Middle frontal gyrus (tissue), 1 donor: ENCODE measurements around the gene DDX11.
"Not testable (repeated sequence)": the region's sequence is repeated elsewhere in the genome, so short reads cannot be mapped to it uniquely, and the experiment has no call there.

Source experiments
- DNase-seq: peaks from one replicate; pipeline ENCODE4 v3.0.0-alpha.2; 2015; ENCODE audit warnings: low spot score; ENCODE audit errors: extremely low spot score

The DDX11 gene

DNA sequence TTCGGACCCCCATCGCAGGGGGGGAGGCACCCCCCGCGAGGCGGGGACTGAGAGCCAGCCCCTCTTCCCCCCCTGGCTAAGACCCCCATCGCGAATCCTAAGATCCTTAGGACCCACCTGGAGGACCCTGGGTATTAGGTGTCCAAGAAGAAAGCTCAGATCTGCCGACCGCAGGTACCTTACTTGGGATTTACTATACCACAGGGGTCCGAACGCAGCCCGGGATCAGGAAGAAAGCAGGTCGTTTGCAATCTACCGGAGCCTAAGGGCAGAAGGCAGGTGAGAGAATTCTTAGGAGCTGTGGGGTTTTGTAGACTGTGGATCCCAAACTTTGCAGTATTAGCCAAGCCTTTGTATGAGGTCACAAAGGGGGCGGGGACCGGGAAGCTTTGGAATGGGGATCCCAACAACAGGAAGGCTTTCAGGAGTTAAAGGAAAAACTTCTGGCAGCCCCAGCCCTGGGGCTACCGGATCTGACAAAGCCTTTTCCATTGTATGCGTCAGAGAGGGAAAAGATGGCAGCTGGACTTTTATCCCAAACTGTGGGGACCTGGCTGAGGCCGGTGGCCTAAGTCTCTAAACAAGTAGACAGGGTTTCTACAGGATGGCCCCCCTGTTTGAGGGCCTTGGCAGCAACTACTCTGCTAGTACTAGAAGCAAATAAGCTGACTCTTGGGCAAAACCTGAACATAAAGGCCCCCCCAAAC, 47.5 kb downstream of the DDX11 start:
- not testable (repeated sequence) for DNase-seq

DNA sequence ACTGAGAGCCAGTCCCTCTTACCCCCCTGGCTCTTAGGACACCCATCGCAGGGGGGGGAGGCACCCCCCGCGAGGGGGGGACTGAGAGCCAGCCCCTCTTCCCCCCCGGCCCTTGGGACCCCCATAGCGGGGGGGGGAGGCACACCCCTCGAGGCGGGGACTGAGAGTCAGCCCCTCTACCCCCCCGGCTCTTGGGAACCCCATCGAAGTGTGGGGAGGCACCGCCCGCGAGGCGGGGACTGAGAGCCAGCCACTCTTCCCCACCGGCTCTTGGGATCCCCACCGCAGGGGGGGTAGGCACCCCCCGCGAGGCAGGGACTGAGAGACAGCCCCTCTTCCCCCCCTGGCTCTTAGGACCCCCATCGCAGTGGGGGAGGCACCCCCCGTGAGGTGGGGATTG, 48.8 kb downstream of the DDX11 start:
- DNase-seq, result no peak

DNA sequence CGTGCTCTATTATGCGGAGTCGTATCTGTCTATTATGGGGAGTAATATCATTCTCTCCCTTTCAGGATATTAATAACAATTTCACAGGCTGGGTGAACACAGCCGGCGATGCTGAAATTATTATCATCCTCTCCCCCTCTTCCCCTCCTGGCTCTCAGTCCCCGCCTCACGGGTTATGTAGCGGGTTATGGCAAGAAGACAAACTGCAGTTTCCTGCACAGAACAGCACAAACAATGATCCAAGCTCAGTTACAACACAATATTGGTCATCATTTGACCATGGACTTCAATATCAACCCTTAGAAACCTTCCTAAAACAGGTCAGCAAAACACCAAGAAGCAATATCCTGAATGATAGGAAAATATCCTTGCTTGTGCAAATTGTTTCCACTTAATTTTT, 50.5 kb downstream of the DDX11 start:
- DNase-seq, result not testable (repeated sequence)

DNA sequence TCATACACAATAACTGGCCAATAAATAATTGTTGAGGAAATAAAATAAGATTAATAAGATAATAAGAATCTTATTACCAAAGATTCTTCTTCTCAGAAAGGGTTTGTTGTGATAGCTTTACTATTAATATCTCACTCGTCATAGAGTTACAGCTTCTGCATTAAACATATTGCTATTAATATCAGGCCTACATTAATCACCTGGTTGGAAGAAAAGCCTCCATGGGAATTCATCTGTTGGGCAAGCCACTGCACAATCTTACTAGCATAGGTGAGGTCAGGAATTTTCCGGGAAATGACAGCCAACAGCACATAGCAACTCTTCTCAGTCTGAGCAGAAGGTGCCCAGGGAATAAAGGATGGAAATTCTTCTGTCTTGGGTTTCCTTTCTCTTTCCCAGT, 51.5 kb downstream of the DDX11 start:
- DNase-seq, result not testable (repeated sequence)

DNA sequence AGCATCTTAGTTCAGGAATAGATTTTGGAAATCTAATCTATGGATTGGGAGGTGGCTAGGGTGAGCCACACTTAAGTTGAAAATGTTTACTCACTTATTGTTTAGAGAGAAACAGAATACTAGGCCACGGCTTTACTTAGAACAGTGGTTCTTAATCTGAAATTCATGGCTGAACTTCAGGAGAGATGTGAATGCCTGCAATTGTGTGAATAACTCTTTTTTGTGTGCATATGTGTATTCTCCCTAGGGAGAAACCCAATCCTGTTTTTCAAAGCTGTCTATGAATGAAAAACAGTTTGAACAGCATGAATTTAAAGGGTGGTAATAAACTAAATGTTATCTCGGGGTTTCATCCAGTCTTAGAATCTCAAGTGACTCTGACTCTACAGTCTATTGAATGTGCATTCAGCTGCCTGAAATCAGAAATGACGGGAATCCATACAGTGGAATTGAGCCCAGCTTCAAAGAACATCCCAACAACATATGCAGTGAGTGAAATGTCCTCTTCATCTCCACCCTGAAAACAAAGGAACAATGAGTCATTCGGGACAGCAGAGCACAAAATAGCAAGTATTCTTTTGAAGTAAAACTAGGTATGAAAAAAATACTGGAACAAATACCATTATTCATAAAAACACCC, 53.7 kb downstream of the DDX11 start:
- DNase-seq, result not testable (repeated sequence)

DNA sequence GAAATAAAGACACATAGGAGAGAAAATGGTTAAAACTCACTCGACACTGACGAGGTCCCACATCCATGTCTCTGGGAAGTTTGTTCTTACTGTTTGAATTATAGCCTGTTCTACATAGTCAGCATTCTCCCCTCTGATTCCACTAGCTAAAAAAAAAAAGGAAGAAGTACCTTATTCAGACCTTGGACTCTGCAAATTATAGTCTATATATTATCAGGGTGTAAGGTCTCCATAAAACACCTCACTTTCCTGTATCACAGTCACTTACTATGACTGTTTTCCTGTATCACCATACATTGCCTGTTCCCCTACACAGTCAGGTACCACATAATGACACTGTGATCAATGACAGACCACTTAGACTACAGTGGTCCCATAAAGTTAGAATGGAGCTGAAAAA, 62.9 kb downstream of the DDX11 start:
- DNase-seq, result not testable (repeated sequence)

DNA sequence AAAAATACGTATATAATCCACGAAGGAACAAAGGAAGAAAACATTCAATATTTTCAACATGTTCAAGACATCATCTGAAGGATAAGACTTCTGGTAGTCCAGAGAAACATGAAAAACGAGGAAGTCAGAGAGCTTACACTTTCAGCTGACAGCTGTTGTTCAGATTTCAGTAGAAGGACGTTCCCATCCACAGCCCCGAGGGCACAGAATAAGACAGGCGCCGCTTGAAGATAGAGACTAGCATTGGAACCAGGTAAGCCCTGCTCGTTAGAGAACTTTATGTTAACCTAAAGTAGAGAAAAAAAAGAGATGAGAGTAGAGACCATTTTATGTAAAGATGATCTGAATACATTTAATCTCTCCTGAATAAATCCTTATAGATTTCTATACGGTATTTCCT, 71.1 kb downstream of the DDX11 start:
- not testable (repeated sequence) for DNase-seq

DNA sequence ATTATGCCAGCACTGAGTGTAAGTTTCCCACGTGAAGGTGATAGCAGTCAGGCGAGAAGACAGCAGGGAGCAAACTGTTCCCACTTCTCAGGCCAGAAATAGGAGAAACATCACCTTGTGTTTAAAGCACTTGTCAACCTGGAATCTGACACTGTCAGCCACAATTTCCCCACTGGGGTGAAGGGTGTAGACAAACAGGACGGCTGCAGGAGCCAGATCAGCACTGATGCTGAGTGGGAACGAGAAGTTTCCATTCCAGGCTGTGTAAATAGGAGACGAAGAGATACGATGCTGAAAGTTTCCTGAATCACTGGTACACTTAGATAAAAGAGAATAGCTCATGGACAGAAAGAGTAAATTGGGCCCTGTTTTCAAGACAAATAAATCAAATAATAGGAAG, 71.6 kb downstream of the DDX11 start:
- not testable (repeated sequence) for DNase-seq

DNA sequence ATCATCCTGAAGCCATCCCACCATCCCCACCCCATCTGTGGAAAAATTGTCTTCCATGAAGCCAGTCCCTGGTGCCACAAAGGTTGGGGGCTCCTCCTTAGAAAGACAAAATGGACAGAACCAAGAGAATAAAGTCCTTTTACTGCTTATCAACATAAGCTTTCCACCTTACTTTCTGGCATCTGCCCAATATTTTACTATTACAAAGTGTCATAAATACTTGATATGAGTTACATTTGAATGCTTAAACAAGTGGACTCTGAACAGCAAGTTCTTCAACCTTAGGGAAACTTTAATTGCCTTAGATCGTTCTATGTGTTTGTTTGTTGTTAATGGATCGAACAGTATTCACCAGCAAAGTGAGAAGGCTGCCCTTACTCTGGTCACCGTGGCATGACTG, 73.8 kb downstream of the DDX11 start:
- not testable (repeated sequence) for DNase-seq

DNA sequence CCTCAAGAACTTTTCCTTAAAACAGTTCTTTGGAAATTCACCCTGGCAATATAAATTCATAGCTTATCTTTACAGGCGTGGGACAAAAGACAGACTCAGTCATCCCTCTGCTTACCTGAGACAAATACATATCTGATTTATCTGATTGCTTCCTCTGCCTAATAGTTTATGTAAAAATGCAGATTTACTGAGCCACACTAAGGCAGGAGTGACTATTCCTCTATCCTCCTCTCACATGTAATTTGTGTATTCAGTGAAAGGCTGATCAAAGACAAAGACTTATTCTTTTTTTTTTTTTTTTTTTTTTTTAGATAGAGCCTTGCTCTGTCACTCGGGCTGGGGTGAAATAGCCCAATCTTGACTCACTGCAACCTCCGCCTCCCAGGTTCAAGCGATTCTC, 77.1 kb downstream of the DDX11 start:
- DNase-seq, result not testable (repeated sequence)
